Stimulated activated CD4-positive, alpha-beta T cell treated with anti-CD3 and anti-CD28 coated beads, Interleukin-1b, Interleukin-23, amount 100 ng/mL, for 1 hour (primary cell): ENCODE results near the gene NEAT1.

Source experiments
- DNase-seq, 2 donors: peaks; one replicate each; pipeline ENCODE4 v3.0.0-alpha.2; 2020; ENCODE audit warnings: low read depth in 2 of 2

NEAT1 gene

GRCh38 chr11:65479184-65480145 is 56.9 kb downstream of the NEAT1 start:
- no peak for DNase-seq

GRCh38 chr11:65482306-65482850 is 59.8 kb downstream of the NEAT1 start:
- no peak for DNase-seq

DNA sequence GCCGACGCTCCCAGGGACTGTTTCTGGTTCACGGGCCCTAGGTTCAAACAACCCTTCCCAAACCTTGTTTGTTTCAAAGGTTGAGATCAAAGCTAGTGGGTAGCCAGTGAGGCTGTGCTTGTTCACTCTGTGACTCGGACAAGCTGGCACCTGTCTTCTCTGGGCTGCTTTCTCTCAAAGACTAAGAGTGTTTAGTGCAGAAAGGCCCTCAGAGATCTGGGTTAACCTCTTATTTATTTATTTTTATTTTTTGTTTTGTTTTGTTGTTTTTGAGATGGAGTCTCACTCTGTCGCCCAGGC is 63.3 kb downstream of the NEAT1 start:
- DNase-seq, result no peak

- no peak for DNase-seq
These were observed 64.2 kb downstream of the NEAT1 start for GRCh38 chr11:65486570-65487466.

DNA sequence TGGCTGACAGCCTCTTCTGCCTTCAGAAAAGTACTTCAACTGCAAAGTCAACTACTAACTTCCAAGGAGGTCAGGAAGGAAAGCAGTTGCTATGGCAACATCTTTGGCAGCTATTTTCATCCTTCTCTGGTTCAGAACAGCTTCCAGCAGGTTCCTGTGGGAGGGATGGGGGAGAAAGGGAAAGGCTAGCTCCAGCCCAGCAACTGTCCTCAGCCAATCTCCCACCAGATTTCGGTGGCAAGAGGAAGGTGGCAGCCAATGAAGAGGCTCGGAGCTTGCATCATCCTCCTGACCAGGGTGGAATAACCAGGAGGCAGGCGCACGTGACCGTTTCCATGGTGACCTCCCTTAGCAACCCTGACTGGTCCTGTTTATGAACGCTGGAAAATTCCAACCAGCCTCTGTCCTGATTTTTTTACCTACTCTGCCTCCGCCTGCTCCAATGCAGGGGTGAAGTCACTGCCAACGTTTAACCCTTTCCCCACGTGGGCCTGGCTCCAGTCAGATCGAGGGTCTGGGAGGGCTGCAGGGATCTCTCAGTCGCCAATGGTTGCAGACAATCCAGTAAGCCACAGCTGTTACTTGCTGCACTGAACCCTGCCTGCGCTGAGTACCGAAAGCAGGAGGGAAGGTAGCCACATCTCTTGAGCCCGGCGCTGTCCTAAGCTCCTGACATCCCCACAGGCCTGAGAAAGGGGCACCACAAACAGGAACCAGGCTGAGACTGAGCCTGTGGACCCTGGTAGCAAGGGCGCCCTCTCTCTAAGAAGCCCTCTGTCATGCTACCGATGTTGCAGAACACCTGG is 65.1 kb downstream of the NEAT1 start:
- no peak for DNase-seq

DNA sequence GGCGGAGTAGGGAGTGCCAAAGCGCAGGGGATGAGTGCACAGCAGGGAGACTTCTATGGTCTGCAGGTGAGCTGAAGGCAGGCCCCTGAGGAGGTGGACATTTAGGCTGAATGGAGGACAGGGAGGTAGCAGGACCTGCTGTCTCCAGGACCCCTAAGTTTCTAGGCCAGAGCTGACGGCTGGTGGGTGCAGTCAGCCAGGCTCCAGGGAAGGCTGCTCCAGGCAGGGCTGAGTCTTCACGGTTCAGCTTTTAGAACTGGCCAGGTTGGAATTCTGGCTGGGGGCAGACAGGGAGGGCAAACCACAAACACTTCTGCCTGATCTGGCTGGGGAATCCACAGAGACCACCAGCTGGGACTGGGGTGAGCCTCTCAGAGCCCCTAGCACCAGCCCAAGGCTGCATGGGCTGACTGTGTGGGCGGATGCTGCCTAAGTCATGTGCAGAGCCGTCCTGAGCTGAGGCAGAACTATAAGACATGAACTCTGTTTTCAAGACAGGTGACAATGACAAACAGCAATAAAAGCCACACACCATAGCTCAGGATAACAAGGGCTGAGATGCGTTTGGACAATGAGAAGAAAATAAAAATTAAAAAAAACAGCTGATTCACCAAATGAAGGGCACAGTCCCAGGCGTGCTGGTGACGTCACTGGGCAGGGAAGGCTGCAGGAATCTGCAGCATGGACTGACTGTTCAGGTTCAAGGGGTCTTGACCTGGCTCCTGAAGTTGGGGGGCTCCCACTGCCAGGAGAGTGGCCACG is 65.9 kb downstream of the NEAT1 start:
- DNase-seq, result no peak

DNA sequence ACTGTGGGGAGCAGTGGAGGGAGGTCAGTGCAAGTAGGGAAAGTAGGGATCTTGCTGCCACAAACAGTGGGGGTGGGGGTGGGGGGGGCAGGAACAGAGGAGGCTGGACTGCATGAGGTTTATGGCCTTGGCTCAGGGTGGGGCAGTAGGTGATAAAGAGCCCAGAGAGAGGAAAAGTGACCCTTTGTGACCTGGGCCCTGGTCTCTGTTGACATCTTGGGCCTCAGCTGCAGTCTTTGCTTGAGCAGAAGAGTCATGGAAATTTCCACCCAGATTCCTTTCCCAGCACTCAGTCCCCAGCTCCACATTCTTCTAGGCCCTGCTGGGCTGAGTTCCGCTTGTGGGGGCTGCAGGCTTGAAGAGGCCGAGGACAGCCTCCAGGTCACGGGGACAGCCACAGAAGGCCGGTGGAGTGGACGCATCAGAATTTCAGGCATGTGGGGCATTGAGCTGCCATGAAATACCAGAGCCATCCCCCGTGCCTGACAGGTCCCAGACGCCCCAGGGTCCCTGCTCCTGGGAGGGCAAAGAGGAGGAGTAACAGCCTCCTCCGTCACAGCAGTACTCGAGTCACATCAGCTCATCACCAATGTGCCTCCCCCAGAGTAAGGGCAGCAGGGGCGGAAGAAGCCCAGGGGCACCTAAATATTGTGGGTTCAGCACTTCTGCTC is 66.6 kb downstream of the NEAT1 start:
- DNase-seq, result no peak

- no peak for DNase-seq
These were observed 67.2 kb downstream of the NEAT1 start for GRCh38 chr11:65489706-65490320.

GRCh38 chr11:65491163-65491465 is 68.5 kb downstream of the NEAT1 start:
- no peak for DNase-seq

GRCh38 chr11:65491614-65492386 is 69.2 kb downstream of the NEAT1 start:
- no peak for DNase-seq

DNA sequence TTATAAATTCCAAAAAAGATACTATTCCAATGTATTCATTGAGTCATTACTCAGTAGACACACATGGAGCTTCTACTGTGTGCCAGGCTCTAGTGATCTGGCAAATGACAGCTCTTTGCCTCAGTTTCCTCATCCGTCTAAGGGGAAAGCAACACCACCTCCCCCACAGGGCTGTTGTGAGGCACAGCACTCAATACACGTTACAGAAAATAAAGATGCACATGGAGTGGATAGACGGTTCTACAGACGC is 69.7 kb downstream of the NEAT1 start:
- DNase-seq, result no peak

GRCh38 chr11:65492637-65493366 is 70.2 kb downstream of the NEAT1 start:
- DNase-seq, result no peak

- no peak for DNase-seq
These were observed 71.0 kb downstream of the NEAT1 start for GRCh38 chr11:65493367-65494176.
